WTC11 (cell line): ENCODE data around the gene KBTBD3. TPM values are rescaled to one million over a fixed set of nuclear protein-coding genes. Genes with fewer than 3 reads are reported as not detected.

ENCODE experiments used
- ATAC-seq: fragments of 200-7000 bp; cut with Tn5 transposase; 2 replicates; pipeline ENCODE4 v1.10.0; 2021; ENCODE audit warnings: mild to moderate bottlenecking, moderate library complexity
- CTCF ChIA-PET: fragments of 300-600 bp; sonication (Branson Sonifier 250); formaldehyde crosslinking; loops from one replicate; lab custom pipeline; 2021; ENCODE audit warnings: antibody characterized with exemption; lab: Charles Lee
- POLR2A ChIA-PET: fragments of 350-600 bp; sonication (Branson Sonifier 250); formaldehyde crosslinking; loops from one replicate; lab custom pipeline; 2021; ENCODE audit warnings: antibody characterized with exemption; lab: Charles Lee
- DNase-seq: peaks from one replicate; pipeline ENCODE4 v3.0.0; 2021; ENCODE audit warnings: low spot score
- H3K27ac Mint-ChIP-seq: 2 replicates; pipeline ENCODE4 v1.8.0; 2021; ENCODE audit warnings: mixed read lengths
- H3K27me3 Mint-ChIP-seq: 2 replicates; pipeline ENCODE4 v1.8.0; 2021; ENCODE audit warnings: low read depth, mild to moderate bottlenecking, moderate library complexity, mixed read lengths
- H3K36me3 Mint-ChIP-seq: 2 replicates; pipeline ENCODE4 v1.8.0; 2021; ENCODE audit warnings: mixed read lengths
- H3K4me1 Mint-ChIP-seq: 2 replicates; pipeline ENCODE4 v1.8.0; 2022; ENCODE audit warnings: mixed read lengths
- H3K4me3 Mint-ChIP-seq: 2 replicates; pipeline ENCODE4 v1.8.0; 2021; ENCODE audit warnings: mild to moderate bottlenecking, moderate library complexity, mixed read lengths
- H3K9me3 Mint-ChIP-seq: 2 replicates; pipeline ENCODE4 v1.8.0; 2021; ENCODE audit warnings: mixed read lengths
- ATF3 ChIP-seq: sonication (generic); formaldehyde crosslinking; conservative IDR thresholded peaks from 2 replicates; pipeline ENCODE4 v1.8.1; 2022; ENCODE audit warnings: mild to moderate bottlenecking, missing genetic modification reagents
- CREB1 ChIP-seq: sonication (generic); formaldehyde crosslinking; IDR thresholded peaks from 2 replicates; pipeline ENCODE4 v1.8.0; 2023; ENCODE audit warnings: mild to moderate bottlenecking, missing genetic modification reagents
- E2F1 ChIP-seq: sonication (generic); formaldehyde crosslinking; IDR thresholded peaks from 2 replicates; pipeline ENCODE4 v1.8.0; 2022; ENCODE audit warnings: mild to moderate bottlenecking, missing genetic modification reagents
- ELF4 ChIP-seq: sonication (generic); formaldehyde crosslinking; IDR thresholded peaks from 2 replicates; pipeline ENCODE4 v1.8.1; 2022; ENCODE audit warnings: low read depth, mild to moderate bottlenecking, moderate library complexity, missing genetic modification reagents
- GTF2I ChIP-seq: fragments of 250-450 bp; sonication (Bioruptor Pico); conservative IDR thresholded peaks from 2 replicates; pipeline ENCODE4 v1.4.0; 2021; ENCODE audit warnings: mild to moderate bottlenecking
- HMGA2 ChIP-seq: fragments of 250-450 bp; sonication (Bioruptor Pico); IDR thresholded peaks from 2 replicates; pipeline ENCODE4 v1.4.0; 2021; ENCODE audit warnings: mild to moderate bottlenecking, moderate library complexity
- IRF1 ChIP-seq: sonication (generic); formaldehyde crosslinking; IDR thresholded peaks from 2 replicates; pipeline ENCODE4 v1.8.0; 2023; ENCODE audit warnings: missing genetic modification reagents
- IRF2 ChIP-seq: sonication (generic); formaldehyde crosslinking; IDR thresholded peaks from 2 replicates; pipeline ENCODE4 v1.8.0; 2022; ENCODE audit warnings: low read depth, missing genetic modification reagents, borderline replicate concordance
- MAX ChIP-seq: sonication (generic); formaldehyde crosslinking; IDR thresholded peaks from 2 replicates; pipeline ENCODE4 v1.8.0; 2022; ENCODE audit warnings: mild to moderate bottlenecking, missing genetic modification reagents
- MYBL2 ChIP-seq: sonication (generic); formaldehyde crosslinking; IDR thresholded peaks from 2 replicates; pipeline ENCODE4 v1.8.1; 2023; ENCODE audit warnings: mild to moderate bottlenecking, moderate library complexity, missing genetic modification reagents
- NFE2L1 ChIP-seq: sonication (generic); formaldehyde crosslinking; IDR thresholded peaks from 2 replicates; pipeline ENCODE4 v1.8.1; 2023; ENCODE audit warnings: missing genetic modification reagents
- NR2C2 ChIP-seq: sonication (generic); formaldehyde crosslinking; IDR thresholded peaks from 2 replicates; pipeline ENCODE4 v1.8.0; 2022; ENCODE audit warnings: mild to moderate bottlenecking, missing genetic modification reagents
- NR3C1 ChIP-seq: sonication (generic); formaldehyde crosslinking; conservative IDR thresholded peaks from 2 replicates; pipeline ENCODE4 v1.8.1; 2023; ENCODE audit warnings: low read depth, mild to moderate bottlenecking, missing genetic modification reagents
- RORB ChIP-seq: fragments of 250-450 bp; sonication (Bioruptor Pico); IDR thresholded peaks from 2 replicates; pipeline ENCODE4 v1.9.0; 2021; ENCODE audit warnings: mild to moderate bottlenecking
- SP1 ChIP-seq: sonication (generic); formaldehyde crosslinking; conservative IDR thresholded peaks from 2 replicates; pipeline ENCODE4 v1.8.1; 2022; ENCODE audit warnings: missing genetic modification reagents
- TCF7 ChIP-seq: sonication (generic); formaldehyde crosslinking; IDR thresholded peaks from 2 replicates; pipeline ENCODE4 v1.8.0; 2022; ENCODE audit warnings: mild to moderate bottlenecking, low read depth, missing genetic modification reagents, moderate library complexity
- TEAD1 ChIP-seq: sonication (generic); formaldehyde crosslinking; IDR thresholded peaks from 2 replicates; pipeline ENCODE4 v1.8.0; 2022; ENCODE audit warnings: mild to moderate bottlenecking, missing genetic modification reagents
- USF2 ChIP-seq: sonication (generic); formaldehyde crosslinking; IDR thresholded peaks from 2 replicates; pipeline ENCODE4 v1.8.1; 2023; ENCODE audit warnings: mild to moderate bottlenecking, missing genetic modification reagents, moderate library complexity
- ZNF121 ChIP-seq: sonication (generic); formaldehyde crosslinking; IDR thresholded peaks from 2 replicates; pipeline ENCODE4 v1.8.0; 2023; ENCODE audit warnings: missing genetic modification reagents
- ZNF138 ChIP-seq: sonication (generic); formaldehyde crosslinking; conservative IDR thresholded peaks from 2 replicates; pipeline ENCODE4 v1.8.1; 2022; ENCODE audit warnings: mild to moderate bottlenecking, moderate library complexity, missing genetic modification reagents
- ZNF219 ChIP-seq: sonication (generic); formaldehyde crosslinking; IDR thresholded peaks from 2 replicates; pipeline ENCODE4 v1.8.0; 2023; ENCODE audit warnings: missing genetic modification reagents, mild to moderate bottlenecking, borderline replicate concordance
- ZNF317 ChIP-seq: sonication (generic); formaldehyde crosslinking; IDR thresholded peaks from 2 replicates; pipeline ENCODE4 v1.8.1; 2023; ENCODE audit warnings: low read depth, mild to moderate bottlenecking, moderate library complexity, missing genetic modification reagents, borderline replicate concordance
- ZNF423 ChIP-seq: fragments of 250-450 bp; sonication (Bioruptor Pico); IDR thresholded peaks from 2 replicates; pipeline ENCODE4 v2.1.2; 2022; ENCODE audit warnings: mild to moderate bottlenecking, moderate library complexity
- total RNA-seq: library from RNA; stranded (reverse); gene quantifications from 3 replicates; pipeline ENCODE4 v1.2.3, GENCODE V29; 2021

Gene KBTBD3
- total RNA-seq, 1 experiment from 2014 or later, result 4.1 TPM

GRCh38 chr11:106032861-106033260, 44.3 kb downstream of the KBTBD3 start:
- TF ChIP-seq GTF2I (CRISPR knock-in tag) (no peak), SP1 (CRISPR knock-in tag) (no peak), ZNF317 (CRISPR knock-in tag) (no peak), NR2C2 (CRISPR knock-in tag) (no peak), CREB1 (no peak), MAX (CRISPR knock-in tag) (no peak), ELF4 (CRISPR knock-in tag) (no peak), MYBL2 (CRISPR knock-in tag) (no peak), ZNF121 (CRISPR knock-in tag) (no peak), IRF2 (no peak), USF2 (no peak), RORB (CRISPR knock-in tag) (no peak), ATF3 (no peak), IRF1 (CRISPR knock-in tag) (no peak), ZNF423 (CRISPR knock-in tag) (no peak), ZNF138 (CRISPR knock-in tag) (no peak)
- H3K36me3 Mint-ChIP-seq, result no peaks in the 10 kb centered on the region

GRCh38 chr11:106031936-106032335, 45.2 kb downstream of the KBTBD3 start:
- Mint-ChIP-seq H3K9me3 (peaks cover 8% of the 10 kb centered on the region), H3K27me3 (no peaks in the 10 kb centered on the region; the same call in 1 of the 2 replicates), H3K4me1 (peaks cover 5% of the 10 kb centered on the region; the same call in 1 of the 2 replicates), H3K36me3 (no peaks in the 10 kb centered on the region), H3K27ac (no peak overlapping the region), H3K4me3 (no peak overlapping the region)
- DNase-seq, result no peak
- ChIA-PET CTCF (no interaction called here), POLR2A (no interaction called here)
- TF ChIP-seq TCF7 (CRISPR knock-in tag) (no peak), HMGA2 (CRISPR knock-in tag) (no peak), ZNF219 (no peak), MYBL2 (CRISPR knock-in tag) (no peak), NR3C1 (CRISPR knock-in tag) (no peak), TEAD1 (CRISPR knock-in tag) (no peak), E2F1 (CRISPR knock-in tag) (no peak), NFE2L1 (no peak)
- ATAC-seq, result no peak

More at GRCh38 chr11:106032861-106033260, 44.3 kb downstream of the KBTBD3 start:
- Mint-ChIP-seq H3K9me3 (no peaks in the 10 kb centered on the region), H3K27me3 (no peaks in the 10 kb centered on the region; the same call in 1 of the 2 replicates), H3K4me1 (peaks cover 5% of the 10 kb centered on the region; the same call in 1 of the 2 replicates), H3K27ac (no peak overlapping the region), H3K4me3 (no peak overlapping the region)
- CTCF ChIA-PET, result no interaction called here
- POLR2A ChIA-PET, result no interaction called here
- DNase-seq, result no peak
- no peak for ATAC-seq
